Kidney tubule cell (primary cell): ENCODE results near the gene MTG1.
"Not testable (repeated sequence)": the region's sequence is repeated elsewhere in the genome, so short reads cannot be mapped to it uniquely, and the experiment has no call there.

Source experiments
- DNase-seq: peaks from one replicate; pipeline ENCODE4 v3.0.0-alpha.2; 2018; ENCODE audit warnings: low spot score

The MTG1 gene

GRCh38 chr10:133359554-133359971 lies 34.4 kb upstream of the MTG1 start:
- peak; percentile 28 for DNase-seq

- no peak for DNase-seq
Observed at GRCh38 chr10:133359972-133360610, 33.9 kb upstream of the MTG1 start.

DNA sequence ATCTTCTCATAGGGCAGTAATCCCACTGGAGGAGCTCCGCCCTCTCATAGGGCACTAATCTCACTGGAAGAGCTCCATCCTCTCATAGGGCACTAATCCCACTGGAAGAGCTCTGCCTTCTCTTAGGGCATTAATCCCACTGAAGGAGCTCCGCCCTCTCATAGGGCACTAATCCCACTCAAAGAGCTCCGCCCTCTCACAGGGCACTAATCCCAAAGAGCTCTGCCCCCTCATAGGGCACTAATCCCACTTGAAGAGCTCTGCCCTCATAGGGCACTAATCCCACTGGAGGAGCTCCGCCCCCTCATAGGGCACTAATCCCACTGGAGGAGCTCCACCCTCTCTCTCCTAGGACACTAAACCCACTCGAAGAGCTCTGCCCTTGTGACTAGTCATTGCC lies 32.7 kb upstream of the MTG1 start:
- no peak for DNase-seq

DNA sequence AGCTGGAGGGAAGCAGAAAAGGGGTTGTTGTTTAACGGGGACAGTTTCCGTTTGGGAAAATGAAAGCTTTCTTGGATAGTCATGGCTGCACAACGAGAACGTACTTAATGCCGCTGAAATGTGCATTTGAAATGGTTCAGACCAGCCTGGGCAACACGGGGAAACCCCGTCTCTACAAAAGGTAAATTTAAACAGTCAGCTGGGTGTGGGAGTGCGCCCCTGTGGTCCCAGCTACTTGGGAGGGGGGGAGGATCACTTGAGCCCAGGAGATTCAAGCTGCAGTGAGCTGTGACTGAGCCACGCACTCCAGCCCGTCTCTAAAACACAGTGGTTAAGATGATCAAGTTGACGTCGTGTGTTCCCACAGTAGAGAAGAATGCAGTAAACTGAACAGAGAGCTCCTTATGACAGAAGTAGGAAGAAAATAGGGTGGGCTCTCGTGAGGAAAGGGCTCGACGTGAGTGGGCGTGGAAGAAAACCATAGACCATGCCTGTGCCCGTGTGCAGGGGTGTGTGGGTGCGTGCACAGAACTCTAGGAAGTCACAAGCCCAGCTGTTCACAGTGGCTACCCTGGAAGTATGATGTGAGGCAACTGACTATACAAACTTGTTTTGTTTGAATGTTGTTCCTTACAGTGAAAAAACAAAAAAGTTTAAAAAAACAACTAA lies 32.0 kb upstream of the MTG1 start:
- no peak for DNase-seq

DNA sequence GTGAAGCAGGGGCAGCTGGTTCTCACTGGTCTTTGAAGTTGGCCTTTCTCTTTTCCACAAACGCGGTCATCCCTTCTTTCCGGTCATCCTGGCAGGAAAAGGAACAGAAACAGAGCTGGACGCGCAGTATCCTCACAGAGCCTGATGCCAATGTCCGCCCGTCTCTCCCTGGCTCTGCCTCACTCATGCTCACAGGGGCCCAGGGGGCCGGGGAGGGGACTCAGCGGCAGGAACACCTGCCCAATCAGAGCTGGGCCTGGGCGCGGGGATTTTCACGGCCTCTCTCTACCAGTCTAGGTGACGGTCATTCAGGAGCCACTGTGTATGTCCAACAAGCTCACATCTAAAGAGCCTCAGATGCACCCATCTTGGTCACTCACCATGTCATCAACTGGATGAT lies 31.1 kb upstream of the MTG1 start:
- no peak for DNase-seq

- DNase-seq, result no peak
Observed at GRCh38 chr10:133364645-133365431, 29.1 kb upstream of the MTG1 start.

DNA sequence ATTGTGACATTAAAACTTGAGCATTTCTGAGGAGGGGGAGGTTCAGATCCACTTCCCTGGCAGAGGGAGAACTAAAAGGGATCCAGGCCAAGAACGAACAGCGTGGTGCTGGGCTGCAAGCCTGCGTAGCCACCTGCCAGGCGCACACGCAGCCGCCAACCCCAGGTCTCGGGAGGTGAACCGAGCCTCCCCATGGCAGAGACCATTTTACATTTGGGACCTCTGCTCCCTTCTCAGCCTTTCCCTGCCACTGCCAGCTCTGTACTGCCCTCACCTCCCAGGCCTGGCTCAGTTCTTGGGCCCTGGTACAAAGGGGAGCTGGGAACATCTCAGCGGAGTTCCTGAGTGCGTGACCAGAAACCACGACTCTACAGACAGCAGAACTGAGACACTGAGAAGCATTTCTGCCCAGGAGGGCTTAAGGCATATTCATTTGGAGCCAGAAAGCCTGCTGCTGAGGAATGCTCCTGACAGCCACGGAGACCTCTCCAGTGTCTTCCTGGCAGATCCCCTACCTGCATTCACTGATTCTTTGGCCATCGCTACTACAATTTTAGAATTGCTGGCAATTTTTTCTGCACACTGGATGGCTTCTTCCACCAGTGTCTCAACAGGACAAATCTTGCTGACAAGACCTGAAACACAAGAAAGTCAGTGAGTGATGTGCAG lies 28.4 kb upstream of the MTG1 start:
- no peak for DNase-seq

GRCh38 chr10:133366130-133366478 lies 27.9 kb upstream of the MTG1 start:
- no peak for DNase-seq

GRCh38 chr10:133366751-133367150 lies 27.2 kb upstream of the MTG1 start:
- no peak for DNase-seq

DNA sequence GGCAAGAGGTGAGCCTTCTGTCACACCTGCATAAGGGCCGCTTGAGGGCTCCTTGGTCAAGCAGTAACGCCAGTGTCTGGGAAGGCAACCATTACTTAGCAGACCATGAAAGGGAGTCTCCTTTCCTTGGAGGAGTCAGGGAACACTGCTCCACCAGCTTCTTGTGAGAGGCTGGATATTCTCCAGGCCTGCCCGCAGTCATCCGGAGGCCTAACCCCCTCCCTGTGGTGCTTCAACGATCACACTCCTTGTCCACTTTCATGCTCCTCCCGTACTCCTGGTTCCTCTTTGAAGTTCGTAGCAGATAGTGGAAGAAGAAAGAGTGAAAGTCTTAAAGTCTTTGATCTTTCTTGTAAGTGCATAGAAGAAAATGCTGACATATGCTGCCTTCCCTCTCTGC lies 26.5 kb upstream of the MTG1 start:
- not testable (repeated sequence) for DNase-seq

DNA sequence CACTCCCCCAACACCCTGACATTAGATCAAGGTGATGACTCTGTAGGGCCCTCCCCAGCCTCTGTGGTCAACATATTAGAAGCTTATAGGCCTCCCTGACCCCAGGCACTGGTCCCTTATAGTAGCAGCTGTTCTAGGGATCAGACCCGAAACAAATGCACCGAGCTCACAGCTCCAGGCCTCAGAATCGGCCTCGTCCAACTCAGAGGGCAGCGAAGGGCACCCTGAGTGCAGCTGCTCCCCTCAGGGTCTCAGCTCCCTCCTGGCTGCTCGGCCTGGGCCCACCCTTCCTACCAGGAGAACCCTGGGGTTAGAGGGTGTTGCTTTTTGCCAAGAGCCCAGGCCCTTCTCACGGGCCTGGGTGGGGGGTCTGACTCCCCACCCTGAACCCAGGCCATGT lies 25.8 kb upstream of the MTG1 start:
- DNase-seq, result no peak

GRCh38 chr10:133370030-133370786 lies 23.7 kb upstream of the MTG1 start:
- DNase-seq, result no peak

- DNase-seq, result peak; percentile 14
Observed at GRCh38 chr10:133372507-133372906, 21.4 kb upstream of the MTG1 start.

DNA sequence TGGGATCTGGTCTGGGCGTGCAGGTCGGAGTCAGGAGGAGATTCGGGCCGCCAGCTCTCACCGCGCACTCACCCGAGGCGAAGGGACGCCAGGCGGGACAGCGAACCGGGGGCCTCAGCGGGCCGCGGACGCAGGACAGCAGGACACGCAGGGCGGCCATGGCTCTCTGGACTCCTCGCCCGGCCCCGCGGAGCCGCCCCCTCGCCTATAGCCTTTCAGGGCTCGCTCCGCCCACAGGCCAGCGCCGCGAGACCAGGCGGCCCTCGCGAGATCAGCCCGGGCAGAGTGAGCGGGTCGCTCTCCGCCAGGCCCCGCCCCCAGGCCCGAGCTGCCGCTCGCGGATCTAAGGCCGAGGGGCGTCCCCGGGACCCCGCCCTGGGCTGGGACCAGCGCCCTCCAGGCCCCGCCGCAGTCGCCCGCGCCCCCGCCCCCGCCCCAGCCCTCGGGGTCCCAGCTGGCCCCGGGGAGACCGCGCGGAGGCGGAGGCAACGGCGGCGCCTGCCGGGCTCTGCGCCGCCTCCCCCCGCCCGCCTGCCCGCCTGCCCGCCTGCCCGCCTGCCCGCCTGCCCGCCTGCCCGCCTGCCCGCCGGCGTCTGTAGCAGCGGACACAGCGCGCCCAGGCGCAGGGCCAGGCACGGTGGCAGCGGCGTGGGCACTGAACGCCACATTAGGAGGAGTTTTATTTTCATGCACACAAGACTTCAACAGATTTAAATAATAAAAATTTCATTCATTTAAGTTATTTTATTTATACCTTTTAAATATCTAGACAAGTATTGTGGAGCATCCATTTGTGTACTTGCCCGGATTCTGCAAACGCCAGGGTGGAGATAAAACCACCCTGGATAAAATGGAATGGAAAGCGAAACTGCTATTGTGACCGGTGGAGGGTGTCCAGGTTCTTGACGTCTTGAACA lies 20.5 kb upstream of the MTG1 start, which contains the start of gene ECHS1:
TSS of gene ECHS1 (minus strand) at position 181 of the 917 bp plus-strand sequence. CDS start at position 160, 21 bp downstream.
- DNase-seq, result peak; percentile 93

- DNase-seq, result no peak
Observed at GRCh38 chr10:133375357-133376115, 18.4 kb upstream of the MTG1 start.

GRCh38 chr10:133376183-133376582 lies 17.8 kb upstream of the MTG1 start:
- not testable (repeated sequence) for DNase-seq

GRCh38 chr10:133377025-133377817 lies 16.7 kb upstream of the MTG1 start:
- DNase-seq, result no peak

GRCh38 chr10:133377818-133378250 lies 16.1 kb upstream of the MTG1 start:
- DNase-seq, result no peak
